Bone marrow (tissue), 2 donors: ENCODE data around the gene WHRN.

Experiments
- DNase-seq, 2 donors: peaks; one replicate each; lab custom pipeline; 2025; lab: John Stamatoyannopoulos, UW

The WHRN gene

DNA sequence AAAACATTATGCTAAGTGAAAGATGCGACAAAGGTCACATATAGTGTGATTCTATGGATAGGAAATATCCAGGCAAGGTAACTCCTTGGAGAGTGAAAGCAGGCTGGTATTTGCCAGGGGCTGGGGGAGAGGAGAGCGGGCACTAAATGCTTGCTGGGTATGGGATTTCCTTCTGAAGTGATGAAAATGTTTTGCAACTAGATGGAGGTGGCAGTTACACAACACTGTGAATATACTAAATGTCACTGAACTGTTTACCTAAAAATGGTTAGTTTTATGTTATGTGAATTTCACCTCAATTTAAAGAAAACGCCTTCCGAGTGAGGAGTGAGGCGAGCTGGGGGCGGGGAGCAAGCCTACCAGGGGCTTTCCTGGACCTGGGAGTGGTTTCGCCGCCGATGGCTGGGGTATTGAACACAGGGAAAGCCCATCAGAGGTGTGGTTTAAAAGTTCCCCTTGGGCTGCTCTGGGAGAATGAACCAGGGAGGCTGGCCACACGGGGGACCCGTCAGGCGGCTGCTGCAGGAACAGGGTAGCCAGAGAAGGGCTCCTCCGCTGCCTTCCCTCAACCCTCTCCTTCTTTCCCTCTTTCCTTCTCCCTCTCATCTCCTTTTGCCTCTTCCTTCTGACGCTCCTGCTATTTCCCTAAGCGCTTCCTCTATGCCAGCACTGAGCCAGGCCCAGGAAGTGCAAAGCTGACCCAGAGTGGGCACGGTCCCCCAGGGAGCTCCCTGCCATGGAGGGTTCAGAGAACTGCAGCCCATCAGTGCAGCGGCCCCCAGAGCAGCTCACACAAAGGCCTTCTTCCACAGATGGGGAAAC, 122.4 kb downstream of the WHRN start:
- DNase-seq: peak in 1 of 2 donors; percentile 33

DNA sequence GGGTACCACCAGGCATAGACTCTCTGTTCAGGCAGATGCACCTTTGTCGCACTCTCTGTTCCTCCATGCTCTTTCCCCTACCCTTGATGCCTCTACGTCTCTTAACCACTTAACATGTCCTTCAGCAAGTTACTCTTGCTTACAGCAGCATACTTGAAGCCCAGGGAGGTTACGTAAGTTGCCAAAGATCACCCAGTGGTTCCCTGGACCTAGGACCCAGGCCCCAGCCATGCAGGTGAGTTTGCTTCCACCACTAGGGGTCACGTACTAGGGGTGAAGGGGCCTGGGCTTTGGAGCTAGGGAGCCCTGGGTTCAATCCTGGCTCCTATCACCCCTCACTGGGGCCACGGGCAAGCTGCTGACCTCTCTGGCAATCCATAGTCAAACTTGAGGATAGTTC, 126.4 kb downstream of the WHRN start:
- no peak for DNase-seq

DNA sequence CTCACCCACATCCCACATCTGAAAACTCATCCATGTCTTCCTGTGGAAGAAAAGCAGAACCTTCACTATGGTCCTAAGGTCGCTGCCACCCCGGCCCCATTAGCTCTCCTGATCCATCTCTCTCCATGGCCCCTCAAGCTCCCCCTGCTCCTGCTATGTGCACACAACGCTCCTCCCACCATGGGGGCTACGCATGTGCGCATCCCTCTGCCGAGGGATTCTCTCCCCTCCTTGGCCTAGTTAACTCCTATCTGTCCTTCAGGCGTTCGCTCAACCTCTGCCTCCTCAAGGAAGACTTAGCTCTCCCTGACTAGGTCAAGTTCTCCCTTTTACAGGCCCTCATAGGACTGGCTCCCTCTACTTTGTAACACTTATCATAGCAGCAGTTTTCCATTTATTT, 127.3 kb downstream of the WHRN start:
- DNase-seq: no peak

DNA sequence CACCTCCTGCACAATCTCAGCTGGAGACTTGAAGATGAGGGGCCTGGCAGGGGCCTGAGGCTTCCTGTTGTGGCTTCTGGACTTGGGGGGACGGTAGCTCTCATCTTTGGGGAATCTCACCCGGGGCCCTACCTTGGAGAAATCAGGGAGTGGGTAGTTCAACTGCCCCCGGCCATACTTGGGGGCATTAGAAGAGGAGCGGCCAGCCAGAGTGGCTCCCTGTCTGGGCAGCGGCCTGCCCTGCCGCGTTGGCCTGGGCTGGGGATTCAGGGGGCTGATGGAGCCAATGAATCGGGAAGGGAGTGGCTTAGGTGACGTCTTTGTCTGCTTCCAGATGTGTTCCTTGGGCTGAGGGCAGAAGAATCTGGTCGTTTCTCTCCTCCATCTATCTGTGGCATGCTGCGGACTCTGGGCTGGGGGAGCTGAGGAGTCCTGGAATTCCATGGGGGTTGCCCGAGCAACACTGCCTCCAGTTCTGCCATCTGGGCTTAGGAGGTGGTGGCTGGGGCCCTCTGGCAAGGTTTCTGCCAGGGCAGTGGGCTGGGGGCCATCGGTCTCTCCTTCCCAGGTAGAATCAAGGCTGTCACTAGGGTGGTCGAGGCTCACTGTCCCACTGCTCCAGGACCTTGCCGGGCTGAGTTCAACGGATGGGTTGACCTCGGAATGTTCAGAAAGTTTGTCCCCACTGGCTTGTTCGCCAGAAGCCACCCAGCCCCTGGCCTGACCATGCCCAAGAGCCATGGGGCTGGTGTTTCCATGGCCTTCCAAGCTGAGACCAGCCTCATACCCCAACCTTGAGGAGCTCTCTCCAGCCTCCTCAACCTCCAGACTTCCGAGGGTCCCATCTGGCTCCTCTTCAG, 128.5 kb downstream of the WHRN start:
- no peak for DNase-seq

DNA sequence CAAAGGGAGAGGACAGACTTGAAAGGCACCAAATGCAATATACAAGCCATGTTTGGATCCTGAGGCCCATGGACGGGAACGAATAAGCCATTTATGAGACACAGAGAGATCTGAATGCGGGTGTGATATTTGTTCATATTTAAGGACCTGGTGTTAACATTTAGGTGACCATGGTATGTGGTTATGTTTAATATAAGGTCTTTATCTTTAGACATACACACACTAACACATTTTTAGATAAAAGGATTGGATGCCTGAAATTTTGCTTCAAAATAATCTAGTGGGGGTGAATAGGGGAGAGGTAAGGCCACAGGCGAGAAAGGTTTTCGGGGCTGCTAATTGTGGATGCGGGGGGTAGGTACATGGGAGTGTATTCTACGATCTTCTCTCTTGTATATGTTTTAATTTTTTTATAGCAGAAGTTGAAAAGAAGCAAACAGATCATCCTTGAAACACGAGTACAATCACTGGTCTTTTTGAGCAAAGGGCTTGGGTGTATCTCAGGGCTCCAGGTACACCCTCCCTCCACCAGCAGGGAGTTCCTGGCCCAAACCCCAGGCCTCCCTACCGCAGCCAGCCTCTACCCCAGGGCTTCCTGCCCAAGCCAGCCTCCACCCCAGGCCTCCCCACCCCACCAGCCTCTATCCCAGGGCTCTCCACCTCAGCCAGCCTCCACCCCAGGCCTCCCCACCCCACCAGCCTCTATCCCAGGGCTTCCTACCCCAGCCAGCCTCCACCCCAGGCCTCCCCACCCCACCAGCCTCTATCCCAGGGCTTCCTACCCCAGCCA, 129.7 kb downstream of the WHRN start:
- no peak for DNase-seq

DNA sequence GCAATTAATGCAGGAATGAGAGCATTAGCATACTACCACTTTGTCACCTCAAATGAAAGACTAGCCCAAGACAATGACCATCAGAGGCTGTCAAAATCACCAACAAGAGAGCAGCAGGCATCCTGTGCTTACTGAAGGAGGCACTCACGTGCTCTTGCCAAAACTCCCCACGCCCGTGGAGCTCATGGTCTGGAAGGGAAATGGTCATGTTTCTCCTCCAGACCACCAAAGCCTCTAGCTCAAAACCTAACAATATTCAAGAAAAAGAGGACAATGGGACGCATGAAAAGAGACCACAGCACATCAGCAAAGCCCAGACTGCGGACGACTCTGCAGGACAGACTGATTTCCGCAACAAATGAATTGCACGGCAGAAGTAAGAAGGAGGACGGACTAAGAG, 130.3 kb downstream of the WHRN start:
- DNase-seq: no peak

DNA sequence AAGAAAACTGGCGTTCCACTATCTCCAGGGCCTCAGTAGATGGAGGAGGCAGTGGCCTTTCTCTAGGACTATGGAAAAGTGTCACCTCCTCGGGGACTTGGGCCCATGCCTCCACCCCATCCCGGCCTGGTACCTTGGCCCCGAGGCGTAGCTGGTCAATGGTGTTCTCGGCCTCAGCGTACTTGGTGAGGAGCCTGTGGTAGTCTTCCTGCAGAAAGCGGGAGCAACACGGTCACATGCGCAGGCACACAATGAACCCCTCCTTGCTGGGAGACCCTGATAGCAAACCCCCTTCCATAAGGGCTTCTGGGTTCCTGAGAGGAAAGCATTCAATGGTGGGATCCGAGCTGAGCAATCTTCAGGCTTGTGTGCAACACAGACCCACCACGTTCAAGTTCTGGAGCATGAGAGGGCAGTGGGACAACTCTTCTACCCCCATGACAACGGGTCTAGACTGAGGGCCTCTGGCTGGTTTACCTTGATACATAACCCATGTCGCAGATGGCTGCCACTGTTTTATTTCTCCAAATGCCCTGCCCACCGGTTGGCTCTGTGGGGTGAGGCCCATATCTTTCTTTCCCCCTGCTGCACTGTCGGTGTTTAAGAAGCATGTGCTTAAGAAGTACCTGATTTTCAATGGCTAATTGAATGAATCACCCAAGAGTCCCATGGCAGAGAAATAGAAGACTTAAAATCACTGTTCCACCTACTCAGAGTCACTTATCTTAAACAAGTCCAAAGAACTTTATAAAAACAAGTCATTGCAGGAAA, 131.1 kb downstream of the WHRN start:
- no peak for DNase-seq

DNA sequence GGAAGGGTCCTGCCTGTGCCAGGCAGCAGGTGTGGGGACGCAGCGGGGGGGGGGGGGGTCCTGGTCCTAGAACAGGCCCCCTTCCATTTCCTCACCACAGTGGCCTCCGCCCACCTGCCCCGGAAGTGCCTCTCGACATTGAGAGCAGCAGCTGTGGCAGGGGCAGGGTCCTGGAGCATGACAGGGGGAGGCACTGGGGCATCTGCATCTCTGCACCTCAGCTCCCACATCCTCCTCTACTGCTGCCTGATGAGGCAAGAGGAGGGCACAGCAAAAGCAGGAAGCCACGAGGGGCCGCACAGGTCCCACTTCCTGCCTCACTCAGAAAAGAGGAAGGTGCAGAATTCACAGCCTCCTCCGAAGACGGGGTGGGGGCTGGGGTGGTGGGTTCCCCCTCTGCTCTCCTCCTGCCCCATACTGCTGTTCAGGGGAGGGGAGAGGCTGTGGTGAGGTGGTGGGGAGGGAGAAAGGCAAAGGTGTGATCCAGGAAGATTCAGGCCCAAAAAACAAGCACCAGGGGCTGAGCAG, 132.3 kb downstream of the WHRN start:
- peak; percentile 39 to 92 for DNase-seq

DNA sequence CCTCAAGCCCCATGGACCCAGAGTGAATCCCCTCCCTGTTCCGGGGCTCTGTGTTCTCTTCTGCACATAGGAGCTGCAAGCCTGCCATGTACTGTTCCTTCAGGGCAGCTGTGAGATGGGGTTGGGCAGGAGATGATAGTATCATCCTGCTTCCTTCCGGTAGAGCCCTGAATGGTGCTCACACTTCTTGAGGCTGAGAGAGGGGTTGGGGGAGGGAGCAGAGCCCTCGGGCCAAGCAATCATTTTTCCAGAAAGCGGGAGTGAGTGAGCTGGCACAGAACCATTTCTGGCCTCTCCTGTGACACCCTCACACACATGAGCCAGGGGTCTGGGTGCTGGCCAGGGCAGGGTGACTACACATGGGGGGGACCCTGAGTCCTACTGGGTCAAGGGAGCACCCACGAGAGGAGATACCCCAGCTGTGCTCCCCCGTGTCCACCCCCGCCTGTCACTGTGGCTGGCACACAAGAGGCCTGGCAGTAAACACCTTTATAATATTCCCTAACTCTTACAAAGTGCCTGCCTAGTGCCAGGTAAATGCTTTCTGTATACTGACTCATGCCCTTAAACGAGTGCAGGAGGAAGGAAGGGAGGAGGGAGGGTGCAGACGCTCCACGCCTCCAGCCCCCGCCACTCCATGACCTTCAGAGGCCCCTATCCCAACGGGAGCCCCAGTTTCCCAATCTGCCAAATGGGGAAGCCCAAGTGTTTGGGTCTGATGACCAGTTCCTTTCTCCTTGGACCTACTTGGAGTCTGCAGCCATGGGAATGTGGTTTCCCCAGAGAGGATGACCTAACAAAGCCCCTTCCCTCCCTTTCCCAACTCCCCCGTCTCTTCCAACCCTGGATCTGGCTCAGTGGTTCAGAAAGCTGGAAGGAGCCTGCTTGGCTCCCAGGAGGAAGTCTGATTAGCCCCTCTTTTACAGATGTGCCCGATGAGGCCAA, 133.0 kb downstream of the WHRN start:
- DNase-seq: peak in 1 of 2 donors; percentile 76

DNA sequence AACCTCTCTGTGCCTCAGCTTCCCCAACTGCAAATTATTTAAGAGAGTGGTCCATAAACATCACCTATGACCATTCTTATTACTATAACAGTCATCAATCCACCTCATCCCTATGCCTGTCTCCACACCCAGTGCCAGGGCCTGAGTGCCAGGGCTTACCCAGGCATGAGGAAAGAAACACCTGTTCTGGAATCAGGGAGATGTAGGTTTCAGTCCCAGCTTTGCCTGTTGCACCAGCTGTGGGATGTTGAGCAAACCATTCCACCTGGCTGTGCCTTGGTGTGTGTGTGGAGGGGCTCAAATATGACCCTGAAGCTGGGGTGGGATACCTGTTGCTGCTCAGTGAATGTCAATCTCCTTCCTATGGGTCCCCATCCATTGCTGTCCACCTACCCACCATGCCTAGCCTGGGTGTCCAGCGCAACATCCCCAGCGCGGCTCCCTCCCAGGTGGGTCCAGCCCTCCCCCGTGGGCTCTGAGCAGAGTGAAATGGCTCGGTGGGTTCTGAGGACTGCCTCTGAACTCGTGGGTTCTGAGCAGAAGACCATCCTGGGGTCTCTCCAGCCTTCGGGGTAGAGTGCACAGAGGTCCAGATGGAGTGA, 133.8 kb downstream of the WHRN start:
- no peak for DNase-seq

DNA sequence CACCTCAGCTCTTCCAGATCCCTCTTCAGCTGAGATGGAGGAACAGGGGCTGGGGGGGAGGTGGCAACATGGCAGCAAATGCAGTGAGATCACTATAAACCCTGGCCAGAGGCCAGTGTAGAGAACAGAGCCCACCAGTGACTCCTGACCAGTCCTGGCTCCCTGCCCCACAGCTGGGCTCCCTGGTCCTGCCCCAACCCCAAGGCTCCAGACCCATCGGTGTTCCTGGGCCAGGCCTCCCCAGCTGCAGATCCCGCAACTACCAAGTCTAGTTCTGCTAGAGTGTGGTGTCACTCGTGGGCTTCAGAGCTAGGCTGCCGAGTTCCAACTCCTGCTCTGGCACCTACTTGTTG, 134.3 kb downstream of the WHRN start:
- DNase-seq: no peak

DNA sequence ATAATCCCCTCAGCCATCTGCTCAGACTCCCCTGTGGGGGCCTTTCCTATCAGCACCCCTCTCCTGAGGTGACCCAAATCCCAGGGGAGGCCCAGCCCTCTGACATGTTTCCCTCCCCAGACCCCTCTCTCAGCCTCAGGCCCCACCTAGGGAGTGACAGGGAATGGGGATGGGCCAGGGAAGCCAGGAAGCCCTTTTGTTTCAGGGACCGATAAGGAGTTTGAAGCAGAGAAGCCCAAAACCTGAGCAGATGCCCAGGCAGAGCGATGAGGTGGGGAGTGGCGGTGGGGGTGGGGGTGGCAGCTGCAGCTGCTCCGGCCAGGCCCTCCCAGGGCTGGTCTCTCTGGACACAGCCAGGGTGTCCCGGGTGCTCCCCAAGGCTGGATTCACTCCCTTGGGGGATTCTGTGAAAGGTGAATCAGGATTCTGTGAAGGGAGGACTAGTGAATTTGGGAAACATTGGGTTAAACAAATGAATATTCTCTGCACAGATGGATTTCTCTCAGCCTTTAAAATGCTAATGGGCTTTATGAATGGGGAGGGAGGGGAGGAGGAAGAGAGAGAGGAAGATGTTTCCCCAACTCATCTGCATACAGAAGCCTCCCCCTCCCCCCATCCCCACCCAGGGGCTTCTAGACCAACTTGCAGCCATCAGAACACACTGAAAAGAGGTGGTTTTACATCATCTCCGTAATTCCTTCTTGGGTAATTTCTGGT, 134.9 kb downstream of the WHRN start:
- DNase-seq: no peak

DNA sequence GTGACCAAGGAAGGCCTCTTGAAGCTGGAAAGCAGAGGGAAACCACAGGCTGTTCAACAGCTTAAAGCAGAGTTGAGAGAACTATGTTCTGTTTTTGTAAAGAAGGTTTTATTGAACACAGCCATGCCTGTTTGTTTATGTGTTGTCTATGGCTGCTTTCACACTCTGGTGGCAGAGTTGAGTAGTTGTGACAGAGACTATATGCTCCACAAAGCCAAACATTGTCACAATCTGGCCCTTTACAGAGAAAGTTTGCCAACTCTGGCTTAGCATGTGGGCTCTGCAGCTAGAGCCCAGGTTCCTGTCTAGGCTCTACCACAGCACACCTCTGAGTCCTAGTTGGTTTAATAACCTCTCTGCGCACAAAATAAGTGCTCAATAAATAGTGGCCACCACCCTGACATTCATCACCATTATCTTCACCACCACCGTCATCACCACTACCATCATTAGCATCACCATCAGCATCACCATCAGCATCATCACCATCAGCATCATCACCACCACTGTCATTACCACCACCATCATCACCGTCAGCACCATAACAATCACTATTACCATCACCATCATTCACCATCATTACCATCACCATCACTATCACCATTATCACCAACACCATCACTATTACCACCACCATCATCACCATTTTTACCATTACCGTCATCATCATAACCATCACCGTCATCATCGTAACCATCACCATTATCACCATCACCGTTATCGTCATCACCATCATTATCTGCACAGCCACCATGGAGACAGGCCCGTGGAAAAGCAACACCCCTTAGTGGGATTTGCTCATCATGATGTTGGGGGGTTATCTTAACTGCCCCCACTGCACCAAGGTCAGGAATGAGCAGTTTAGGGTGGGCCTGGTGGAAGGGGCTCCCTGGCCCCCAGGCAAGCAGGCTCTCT, 135.8 kb downstream of the WHRN start:
- no peak for DNase-seq

DNA sequence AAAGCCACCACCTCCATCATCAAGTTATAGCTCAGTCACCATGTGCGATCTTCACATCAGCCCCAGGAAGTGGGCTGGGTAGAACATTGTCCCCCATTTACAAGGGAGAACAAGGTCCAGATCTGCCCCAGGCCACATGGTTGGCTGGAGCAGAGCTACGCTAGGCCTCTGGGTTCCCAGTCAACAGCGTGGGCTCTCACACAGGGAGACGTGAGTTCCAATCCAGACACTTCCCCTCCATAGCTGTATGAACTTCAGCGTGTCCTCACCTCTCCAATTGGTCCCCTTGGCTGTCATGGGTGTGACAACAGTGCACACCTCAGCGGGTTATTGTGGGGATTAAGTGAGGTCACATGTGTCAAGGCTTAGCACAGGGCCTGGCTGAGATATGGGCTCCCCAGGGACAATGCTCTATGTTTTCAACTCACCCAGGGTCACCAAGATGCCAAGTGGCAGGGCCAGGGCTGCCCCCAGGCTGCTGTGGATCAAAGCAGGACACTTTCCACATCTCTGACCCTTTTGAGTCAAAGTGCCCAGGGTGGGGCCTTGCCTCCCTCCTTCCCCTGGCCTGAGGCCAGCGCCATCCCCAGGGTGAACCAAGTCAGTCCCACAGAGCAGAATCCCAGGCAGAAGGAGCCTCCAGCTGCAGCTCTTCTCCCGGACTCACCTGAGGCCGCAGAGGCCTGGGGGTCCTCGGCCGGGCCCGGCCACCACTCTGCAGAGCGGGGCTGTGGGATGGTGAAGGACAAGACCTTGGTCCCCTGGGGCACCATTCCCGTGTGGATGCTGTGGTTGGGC, 137.3 kb downstream of the WHRN start:
- no peak for DNase-seq

DNA sequence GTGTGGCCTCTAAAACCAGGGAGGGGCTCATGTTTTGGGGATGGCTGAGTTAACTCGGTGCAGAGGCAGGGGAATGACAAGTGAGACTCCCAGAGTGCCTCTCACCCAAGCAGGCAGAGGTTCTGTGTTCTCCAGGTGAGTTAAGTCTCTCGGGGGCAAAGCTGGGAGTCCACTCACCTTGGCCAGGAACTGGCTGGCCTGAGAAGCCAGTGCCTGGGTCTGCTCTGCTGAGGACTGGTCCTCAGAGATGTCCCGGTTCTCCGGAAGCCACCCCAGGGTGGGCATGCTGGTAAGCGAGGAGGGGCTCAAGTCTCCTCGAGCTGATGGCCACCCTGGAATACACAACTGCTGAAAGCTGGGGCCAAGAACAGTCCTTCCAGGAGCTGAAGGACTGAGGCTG, 137.9 kb downstream of the WHRN start:
- DNase-seq: no peak

DNA sequence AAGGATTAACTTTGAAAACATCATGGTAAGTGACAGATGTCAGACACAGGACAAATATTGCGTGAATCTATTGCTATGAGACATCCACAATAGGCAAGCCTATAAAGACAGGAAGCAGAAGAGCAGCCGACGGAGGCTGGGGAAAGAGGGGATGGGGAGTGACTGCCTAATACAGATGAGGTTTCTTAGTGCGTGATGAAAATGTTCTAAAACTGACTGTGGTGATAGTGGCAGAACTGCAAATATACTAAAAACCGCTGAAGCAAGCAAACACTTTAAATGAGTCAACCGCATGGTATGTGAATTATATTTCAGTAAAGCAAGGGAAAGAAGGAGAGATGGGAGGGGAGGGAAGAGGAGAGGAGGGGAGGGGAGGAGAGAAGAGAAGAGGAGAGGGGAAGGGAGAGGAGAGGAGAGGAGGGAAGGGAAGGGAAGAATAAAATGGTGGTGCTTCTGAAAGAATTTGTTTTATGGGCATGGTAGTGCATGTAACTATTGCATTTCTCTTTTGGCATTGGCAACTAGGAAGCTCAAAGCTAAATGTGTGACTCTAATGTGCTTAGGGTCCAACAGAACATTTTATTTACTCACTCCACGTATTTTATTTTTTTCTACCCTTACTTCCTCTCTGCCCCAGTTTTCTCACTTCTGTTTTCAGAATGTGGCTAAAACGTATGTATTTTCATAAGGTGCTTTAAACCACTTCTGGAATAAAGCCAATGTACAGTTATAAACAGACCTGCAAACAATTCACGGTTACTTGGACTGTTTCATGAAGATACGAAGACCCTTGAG, 138.7 kb downstream of the WHRN start:
- DNase-seq: peak in 1 of 2 donors; percentile 23
